ENCODE data around the gene STK32A.

DNA sequence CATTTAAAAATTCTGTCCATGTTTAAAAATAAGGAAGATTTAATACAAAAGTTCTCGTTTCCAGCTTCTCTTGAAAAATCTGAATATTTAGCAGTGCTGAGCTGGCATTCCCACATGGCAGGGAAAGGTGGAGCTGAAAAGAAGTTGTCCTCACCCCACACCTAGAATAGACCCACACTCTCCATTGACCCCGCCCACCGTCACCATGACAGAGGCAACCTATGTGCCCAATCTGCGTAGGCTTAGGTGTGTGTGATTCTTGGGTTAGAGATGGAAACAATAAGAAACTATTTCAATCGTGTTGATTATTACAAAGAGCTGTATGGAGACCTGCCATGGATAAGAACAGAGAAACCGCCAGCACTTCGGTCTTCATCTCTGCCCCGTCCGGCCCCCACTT, 8.9 kb upstream of the STK32A start:
- TF ChIP-seq, protein P1, sequence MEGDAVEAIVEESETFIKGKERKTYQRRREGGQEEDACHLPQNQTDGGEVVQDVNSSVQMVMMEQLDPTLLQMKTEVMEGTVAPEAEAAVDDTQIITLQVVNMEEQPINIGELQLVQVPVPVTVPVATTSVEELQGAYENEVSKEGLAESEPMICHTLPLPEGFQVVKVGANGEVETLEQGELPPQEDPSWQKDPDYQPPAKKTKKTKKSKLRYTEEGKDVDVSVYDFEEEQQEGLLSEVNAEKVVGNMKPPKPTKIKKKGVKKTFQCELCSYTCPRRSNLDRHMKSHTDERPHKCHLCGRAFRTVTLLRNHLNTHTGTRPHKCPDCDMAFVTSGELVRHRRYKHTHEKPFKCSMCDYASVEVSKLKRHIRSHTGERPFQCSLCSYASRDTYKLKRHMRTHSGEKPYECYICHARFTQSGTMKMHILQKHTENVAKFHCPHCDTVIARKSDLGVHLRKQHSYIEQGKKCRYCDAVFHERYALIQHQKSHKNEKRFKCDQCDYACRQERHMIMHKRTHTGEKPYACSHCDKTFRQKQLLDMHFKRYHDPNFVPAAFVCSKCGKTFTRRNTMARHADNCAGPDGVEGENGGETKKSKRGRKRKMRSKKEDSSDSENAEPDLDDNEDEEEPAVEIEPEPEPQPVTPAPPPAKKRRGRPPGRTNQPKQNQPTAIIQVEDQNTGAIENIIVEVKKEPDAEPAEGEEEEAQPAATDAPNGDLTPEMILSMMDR (IDR thresholded peaks at IDR 0.05), result no peak
- no peak for TF ChIP-seq POLR2AphosphoS5 (IDR thresholded peaks at IDR 0.05)
- TF ChIP-seq POLR2A (IDR thresholded peaks at IDR 0.05), result no peak
